GM19438 (cell line): Measurements from ENCODE around the gene ADGRA1.

Source experiments
- ATAC-seq: cut with Tn5 transposase; IDR thresholded peaks from one replicate; pipeline ENCODE4 v1.9.1; 2021; ENCODE audit warnings: low read depth; ENCODE audit not compliant: unreplicated experiment

ADGRA1 gene

GRCh38 chr10:133094286-133094685, 6.6 kb downstream of the ADGRA1 start:
- ATAC-seq: no peak

- ATAC-seq: no peak
These were observed 7.1 kb downstream of the ADGRA1 start for GRCh38 chr10:133094866-133095265.

DNA sequence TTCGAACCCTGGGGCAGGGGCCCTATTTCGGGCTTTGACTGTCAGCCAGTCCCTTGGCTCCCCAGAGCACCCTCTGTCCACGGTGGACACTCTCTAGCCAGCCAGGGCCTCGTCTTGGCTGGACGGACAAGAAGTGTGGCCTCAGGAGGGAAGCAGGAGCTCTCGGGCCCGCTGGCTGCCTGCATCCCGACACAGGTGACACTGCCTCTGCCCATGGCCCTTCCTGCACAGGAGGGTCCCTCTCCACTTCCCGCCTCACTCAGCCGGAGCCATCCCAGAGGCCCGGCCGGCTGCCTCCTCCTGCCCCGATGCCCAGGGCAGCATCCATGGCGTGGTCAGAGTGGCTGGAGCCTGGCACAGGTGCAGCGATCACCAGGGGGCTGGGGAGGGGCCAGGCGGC, 7.9 kb downstream of the ADGRA1 start:
- no peak for ATAC-seq

DNA sequence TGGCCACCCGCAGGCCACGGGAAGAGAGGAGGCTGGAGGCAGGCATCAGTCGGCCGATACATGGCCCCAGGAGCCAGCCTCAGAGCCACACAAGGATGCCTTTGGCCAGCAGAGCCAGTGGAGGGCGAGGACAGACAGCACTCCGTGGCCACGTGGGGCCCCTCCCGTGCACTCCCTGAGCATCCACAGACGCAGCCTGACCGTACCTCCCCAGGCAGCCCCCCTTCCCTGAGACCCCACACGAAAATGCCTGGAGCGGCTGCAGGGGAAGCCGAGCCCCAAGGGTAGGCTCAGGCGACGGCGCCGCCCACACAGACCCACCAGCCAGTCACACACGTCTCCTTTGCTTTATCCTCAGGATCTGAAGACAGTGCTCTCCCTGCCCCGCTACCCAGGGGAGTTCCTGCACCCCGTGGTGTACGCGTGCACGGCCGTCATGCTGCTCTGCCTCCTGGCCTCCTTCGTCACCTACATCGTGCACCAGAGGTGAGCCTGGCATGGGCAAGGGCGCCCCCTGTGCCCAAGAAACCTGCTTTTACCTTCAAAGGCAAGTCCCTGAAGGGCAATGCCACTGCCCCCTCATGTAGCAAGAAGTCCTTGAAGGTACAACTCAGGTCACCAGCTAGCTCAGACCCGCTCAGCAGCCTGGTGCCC, 9.0 kb downstream of the ADGRA1 start:
- no peak for ATAC-seq

GRCh38 chr10:133097418-133097817, 9.7 kb downstream of the ADGRA1 start:
- no peak for ATAC-seq

- ATAC-seq: no peak
These were observed 10.2 kb downstream of the ADGRA1 start for GRCh38 chr10:133097961-133098360.

DNA sequence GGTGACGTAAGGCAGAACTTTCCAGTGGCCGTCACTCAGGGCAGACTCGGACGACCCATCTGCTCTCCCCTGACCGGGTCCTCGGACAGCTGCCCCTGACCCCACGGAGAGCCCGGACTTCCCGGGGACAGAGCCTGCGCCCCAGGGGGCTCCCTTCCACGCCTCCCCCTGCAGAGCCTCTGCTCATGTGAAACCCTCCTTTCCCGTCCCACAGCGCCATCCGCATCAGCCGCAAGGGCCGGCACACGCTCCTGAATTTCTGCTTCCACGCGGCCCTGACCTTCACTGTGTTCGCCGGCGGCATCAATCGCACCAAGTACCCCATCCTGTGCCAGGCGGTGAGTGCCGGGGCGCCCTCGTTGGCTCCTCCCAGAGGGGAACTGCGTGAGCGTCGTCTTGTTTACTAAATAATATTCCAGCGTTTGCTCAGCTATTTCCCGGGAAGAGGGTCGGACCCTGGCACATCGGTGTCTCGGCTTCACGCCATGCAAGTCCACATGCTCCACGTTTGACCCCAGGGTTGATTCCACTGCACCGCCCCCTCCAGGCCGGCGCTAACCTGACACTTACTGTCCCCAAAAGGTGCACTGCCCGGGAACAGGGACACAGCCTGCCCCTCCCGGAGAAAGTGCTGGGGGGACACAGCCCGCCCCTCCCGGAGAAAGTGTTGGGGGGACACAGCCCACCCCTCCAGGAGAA, 10.9 kb downstream of the ADGRA1 start:
- no peak for ATAC-seq

DNA sequence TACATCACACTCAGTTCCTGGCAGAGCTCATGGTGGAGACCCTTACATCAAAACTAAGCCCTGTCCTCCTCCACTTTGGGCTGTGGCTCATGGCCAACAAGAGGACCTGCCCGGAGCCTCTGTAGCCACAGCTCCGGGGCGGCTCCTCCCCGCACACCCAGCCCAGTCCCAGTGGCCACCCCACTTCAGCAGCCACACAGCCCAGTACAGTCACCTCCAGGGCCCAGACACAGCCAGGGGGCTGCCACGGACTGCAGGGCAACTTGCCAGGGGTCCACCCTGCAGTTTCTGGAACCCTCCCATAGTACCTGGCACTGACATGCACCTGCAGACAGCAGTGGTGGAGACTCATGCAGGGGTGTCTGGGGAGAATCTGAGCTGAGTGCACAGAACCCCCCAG, 11.8 kb downstream of the ADGRA1 start:
- no peak for ATAC-seq

- no peak for ATAC-seq
These were observed 12.5 kb downstream of the ADGRA1 start for GRCh38 chr10:133100186-133100585.

- ATAC-seq: no peak
These were observed 13.1 kb downstream of the ADGRA1 start for GRCh38 chr10:133100706-133101415.

DNA sequence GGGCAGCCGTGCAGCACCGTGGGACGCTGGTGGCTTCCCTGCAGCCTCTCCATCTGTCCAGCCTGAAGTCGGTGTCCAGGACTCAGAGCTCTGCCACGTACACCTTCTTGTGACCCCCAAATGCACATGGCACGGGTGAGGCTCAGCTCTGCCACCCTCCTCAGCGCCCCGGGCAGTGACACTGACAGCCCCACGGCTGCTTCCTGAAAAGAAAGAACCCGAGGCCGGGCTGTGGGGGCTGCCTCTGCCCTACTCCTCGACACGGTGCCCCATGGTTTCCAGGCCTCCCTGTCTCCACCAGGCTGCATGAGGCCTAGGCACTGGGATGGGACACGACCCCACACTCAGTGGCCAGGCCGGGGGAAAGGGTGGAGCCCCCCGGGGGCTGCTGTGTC, 13.7 kb downstream of the ADGRA1 start:
- no peak for ATAC-seq

DNA sequence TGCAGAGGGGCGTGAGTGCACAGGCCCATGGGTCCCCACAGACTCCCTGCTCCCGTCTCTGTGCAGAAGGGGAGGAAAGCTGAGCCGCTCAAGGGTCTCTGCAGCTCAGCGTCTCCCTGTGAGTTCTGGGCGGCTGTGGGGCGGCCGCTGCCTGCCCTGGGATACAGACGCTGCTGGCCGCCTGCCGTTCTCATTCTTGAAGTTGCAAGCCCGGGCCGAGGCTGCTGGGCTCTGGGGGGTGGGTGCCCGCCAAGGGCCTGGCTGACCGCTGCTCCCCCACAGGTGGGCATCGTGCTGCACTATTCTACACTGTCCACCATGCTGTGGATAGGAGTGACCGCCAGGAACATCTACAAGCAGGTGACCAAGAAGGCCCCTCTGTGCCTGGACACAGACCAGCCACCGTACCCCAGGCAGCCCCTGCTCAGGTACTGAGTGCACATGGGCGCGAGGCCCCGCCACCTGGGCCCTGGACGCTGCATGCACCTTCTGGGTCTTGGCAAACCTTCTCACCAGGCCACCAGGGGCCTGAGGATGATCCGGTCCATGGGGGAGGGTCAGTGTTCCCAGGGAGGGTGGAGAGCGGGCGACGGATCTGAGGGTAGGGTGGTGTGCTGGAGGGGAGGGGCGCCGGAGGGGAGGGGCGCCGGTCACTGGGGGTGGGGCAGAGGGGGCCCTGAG, 14.8 kb downstream of the ADGRA1 start:
- no peak for ATAC-seq

- ATAC-seq: no peak
These were observed 15.7 kb downstream of the ADGRA1 start for GRCh38 chr10:133103311-133103910.

DNA sequence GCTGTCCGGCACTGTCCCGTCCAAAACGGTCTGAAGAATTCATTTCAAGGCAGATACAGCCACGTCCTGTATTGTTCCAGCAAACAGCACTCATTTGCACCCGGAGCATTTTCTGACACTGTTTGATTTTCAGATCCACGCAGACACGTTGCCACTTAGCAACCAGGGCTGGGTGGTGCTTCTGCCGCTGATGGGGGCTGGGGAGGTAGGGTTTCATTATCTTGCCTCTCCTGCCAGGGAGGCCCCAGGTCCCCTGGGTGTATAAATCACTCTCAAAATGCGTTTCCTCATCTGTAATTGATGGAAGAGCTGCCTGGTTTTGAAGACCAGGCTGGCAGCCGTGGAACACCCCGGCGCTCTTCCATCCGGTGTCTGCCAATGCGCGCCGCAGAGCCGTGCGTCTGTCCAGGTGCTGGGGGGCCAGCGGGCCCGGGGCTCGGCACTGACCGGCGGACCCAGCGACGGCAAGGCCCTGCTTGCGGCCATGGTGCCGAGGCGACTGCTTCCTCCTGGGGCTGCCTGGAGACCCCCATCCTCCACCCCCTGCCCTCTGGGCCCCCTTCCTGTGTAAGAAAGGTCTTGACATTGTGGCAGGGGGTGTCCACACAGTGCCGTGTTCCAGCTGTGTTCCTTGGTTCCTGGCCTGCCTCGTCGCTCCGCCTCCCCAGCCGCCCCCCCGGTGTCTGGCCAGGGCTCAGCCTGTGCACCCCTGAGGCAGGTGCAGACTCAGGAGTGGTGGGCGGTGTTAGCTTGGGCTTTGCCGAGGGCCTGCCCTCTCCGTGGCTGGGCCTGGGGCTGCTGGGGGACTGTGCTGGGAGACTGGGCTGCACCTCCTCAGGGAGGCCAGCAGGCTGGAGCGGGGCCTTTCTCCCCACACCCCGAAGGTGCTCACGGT, 16.6 kb downstream of the ADGRA1 start:
- ATAC-seq: no peak

GRCh38 chr10:133104963-133105640, 17.4 kb downstream of the ADGRA1 start:
- ATAC-seq: no peak

GRCh38 chr10:133105686-133106390, 18.1 kb downstream of the ADGRA1 start:
- no peak for ATAC-seq

- ATAC-seq: no peak
These were observed 18.8 kb downstream of the ADGRA1 start for GRCh38 chr10:133106516-133106915.

- ATAC-seq: no peak
These were observed 19.7 kb downstream of the ADGRA1 start for GRCh38 chr10:133107442-133107841.

DNA sequence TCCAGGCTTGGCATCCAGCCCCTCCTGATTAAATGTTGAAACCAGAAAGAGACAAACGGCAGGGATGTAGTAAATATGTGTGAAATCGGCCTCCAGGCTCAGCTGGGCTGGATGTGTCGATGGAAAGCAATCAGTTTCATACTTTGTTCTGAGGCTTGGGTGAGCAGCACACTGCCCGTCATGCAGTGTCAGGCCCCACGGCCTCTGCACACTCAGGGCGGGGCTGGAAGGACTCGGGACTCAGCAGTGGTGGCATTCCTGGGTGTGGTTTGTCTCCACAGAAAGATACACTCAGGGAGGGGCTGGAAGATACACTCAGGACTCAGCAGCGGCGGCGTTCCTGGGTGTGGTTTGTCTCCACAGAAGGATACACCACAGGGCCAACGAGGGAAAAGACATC, 22.0 kb downstream of the ADGRA1 start:
- ATAC-seq: no peak
